GM18873 (cell line): ENCODE data around the gene PARVA.

Experiments used
- ATAC-seq: cut with Tn5 transposase; IDR thresholded peaks from one replicate; pipeline ENCODE4 v1.9.1; 2021; ENCODE audit warnings: mild to moderate bottlenecking, moderate library complexity, moderate number of reproducible peaks; ENCODE audit not compliant: unreplicated experiment, low FRiP score

Gene PARVA

GRCh38 chr11:12454782-12455181 lies 77.4 kb downstream of the PARVA start:
- no peak for ATAC-seq

GRCh38 chr11:12455938-12456337 lies 78.6 kb downstream of the PARVA start:
- no peak for ATAC-seq

DNA sequence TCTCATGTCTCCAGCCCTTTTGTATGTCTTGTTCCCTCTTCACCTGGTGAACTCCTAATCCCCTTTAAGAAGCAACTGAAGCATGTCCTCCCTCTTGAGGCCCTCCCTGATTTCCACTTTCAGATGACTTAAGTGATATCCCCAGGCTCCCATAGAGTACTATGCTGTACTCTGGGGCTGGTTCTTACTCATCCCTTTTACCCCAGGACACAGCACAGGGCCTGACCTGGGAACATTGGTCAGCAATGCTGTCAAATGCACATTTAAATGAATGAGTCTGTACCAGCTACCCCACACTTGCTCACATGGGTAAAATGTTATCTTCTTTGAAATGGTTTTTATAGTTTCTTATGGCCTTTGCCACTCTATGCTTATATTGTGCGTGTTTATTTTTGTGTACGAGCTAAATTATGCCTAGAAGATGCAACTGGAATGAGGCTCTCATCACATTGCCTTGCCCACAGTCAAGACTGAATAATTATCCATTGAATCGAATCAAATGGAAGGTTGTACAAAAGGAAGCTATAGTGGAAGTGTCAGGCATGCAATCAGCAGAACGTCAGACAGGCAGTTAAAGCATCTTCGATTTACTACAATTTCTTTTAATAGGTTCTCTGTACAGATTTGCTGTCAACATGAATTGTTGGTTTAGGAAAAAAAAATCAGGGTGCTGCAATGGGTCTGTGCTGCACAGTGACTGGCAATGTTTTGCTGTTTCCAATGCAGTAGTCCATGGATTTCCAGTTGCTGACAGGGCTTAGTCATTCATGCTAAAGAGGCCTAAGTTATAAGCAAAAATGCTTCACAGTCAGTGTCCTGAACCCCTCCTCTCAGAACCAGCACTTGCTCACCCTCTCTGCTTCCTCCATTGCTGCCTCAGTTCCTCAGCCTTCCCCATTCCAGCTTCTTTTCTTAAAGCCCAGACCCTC lies 79.5 kb downstream of the PARVA start:
- no peak for ATAC-seq

GRCh38 chr11:12458042-12458441 lies 80.7 kb downstream of the PARVA start:
- ATAC-seq: no peak

GRCh38 chr11:12459374-12459773 lies 82.0 kb downstream of the PARVA start:
- no peak for ATAC-seq

DNA sequence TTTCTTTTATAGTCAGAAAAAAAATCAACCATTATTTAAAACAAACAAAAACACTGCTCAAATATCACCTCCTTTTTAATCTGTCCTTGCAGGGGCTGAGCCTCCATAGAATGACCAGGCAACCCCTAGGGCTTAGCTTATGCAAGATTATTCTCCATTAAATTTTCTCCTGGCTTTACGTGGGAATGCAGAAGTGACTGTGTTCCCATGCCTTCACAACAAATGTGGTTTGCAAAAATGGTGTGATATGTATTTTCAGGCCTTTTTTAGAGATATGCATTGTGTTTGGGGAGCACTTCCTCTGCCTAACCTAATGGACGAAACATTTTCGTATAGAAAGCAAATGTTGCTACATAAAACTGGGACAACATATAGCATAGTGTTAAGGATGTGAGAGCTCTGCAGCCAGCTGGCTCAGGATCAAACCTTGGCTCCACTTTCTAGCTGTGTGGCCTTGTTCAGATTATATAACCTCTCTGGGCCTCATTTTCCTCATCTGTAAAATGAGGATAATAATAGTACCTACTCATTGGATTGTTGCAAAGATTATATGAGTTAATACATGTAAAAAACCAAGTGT lies 82.6 kb downstream of the PARVA start:
- no peak for ATAC-seq

- ATAC-seq: no peak
Measured at GRCh38 chr11:12460466-12460865, 83.1 kb downstream of the PARVA start.

DNA sequence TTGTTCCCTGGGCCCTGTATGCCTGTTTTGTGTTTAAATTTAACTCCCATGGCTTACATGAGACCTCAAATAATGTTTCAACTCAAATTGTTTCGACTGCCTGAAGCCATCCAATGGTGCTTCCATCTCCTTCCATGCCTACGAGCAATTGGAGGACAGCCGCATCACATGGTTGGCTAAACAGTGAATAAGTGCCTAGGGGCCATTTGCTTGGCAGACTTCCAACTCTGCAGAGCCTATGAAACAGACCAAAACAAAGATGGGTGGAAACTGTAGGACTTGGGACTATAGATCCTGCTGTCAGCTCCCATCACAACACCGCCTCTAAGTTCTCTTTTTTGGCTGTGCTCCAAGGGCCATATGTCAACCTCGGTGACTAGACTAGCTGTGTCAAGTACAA lies 84.1 kb downstream of the PARVA start:
- ATAC-seq: no peak

DNA sequence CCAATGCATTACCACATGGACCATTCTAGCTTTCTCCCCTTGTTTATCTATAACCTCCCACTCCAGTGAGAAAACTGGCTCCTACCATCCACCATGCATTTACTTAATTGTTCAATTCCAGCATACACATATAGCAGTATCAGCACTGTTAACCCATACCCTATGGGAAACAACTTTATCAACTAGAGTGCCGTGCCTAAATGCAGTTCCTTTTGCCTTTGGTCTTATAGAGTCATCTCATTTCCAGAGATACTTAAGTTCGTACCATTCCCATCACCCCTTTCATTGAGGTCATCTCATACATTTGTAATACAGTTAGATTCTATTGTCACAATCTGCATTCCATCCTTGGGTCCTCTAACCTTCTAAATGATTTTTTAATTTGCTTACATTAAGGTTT lies 86.9 kb downstream of the PARVA start:
- no peak for ATAC-seq

GRCh38 chr11:12465332-12465731 lies 88.0 kb downstream of the PARVA start:
- no peak for ATAC-seq

GRCh38 chr11:12467610-12468009 lies 90.2 kb downstream of the PARVA start:
- ATAC-seq: no peak

DNA sequence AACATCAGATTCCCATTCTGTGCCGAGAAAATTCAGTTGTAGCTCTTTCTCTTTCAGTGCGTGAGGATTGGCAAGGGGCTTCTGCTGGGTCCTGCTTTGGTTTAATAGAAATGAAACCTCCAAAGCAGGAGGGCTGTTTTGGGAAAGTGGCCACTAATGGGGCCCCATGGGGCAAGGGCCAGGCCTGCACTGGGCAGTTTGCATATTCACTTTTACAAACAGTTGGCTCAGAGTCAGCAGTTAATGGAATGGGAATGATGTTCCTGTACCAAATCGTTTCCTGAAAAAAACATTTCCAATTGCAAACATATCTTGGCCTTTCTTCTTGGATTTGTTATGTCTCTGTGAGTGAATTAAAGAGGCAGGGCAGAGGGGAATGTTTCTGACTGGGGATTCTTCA lies 92.1 kb downstream of the PARVA start:
- ATAC-seq: no peak

DNA sequence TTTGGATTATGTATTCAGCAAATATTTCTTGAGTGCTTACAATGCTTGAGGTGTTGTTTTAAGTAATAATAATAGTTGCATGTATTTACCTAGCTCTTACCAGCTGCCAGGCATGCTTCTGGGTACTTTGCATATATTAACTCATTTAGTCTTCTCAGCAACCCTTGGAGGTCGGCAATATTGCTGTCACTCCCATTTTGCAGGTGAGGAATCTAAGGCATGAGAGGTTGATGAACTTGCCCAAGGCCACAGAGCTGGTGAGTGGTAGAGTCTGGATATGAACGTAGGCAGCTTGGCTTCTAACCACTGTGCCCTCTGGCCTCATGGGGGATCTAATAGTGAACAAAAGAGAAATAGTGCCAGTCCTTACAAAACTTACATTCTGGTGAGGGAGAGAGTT lies 92.9 kb downstream of the PARVA start:
- ATAC-seq: no peak

- ATAC-seq: no peak
Measured at GRCh38 chr11:12472401-12473005, 95.1 kb downstream of the PARVA start.

GRCh38 chr11:12473381-12473780 lies 96.0 kb downstream of the PARVA start:
- no peak for ATAC-seq

DNA sequence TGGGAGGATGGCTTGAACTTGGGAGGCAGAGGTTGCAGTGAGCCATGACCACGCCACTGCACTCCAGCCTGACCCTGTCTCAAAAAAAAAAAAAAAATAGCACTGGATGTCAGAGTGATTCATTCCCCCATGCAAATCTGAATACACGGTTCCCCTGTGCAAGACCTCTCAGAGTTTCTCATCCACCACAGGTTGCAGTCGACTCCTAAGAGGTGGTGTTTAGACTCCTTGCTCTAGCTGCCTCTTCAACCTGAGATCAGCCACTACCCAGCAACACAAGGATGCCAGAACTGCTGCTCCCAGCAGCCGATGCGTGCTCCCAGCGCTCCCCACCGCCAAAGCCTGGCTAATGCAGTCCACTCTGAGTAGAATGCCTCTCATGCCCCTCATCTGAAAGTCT lies 97.5 kb downstream of the PARVA start:
- no peak for ATAC-seq

- no peak for ATAC-seq
Measured at GRCh38 chr11:12478743-12479142, 101.4 kb downstream of the PARVA start.

- ATAC-seq: no peak
Measured at GRCh38 chr11:12480401-12480800, 103.0 kb downstream of the PARVA start.

GRCh38 chr11:12482839-12483238 lies 105.5 kb downstream of the PARVA start:
- ATAC-seq: no peak

- no peak for ATAC-seq
Measured at GRCh38 chr11:12483604-12484003, 106.2 kb downstream of the PARVA start.

DNA sequence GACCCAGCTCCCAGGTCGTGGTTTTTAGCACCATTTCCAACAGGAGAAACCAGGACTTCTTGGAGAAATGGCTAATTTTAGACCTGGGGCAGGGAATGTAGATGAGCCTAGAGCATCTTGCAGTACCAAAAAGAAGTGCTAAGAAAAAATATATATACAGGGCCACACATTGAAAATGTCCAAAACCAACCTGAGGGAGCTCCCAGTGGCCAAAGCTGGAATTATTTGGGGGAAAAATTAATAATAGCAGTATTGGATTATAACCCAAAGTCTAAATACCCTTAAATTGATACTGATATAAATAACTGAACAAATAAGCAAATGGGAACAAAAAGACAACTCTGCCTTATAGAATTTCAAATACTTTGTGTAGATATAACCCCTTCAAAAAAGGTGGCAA lies 108.0 kb downstream of the PARVA start:
- no peak for ATAC-seq
